ENCODE data around the gene U2SURP. TPM values are rescaled to one million over a fixed set of nuclear protein-coding genes. Genes with fewer than 3 reads are reported as not detected.

U2SURP gene
- total and polyA plus RNA-seq, 2 donors (not counting 3 experiments of a cell fraction or from before 2014, with no cell fraction given), result 12.6 to 92.4 TPM

- DNase-seq (ENCODE audit: low read depth, low spot score) (peak; percentile 51), FAIRE-seq (peak; percentile 89)
- dilution Hi-C loops (cut with MboI; ENCODE audit: extremely low pct_ligation_motif_present, low sequenced_read_pairs), result no loop called here
- H2AFZ ChIP-seq (ENCODE audit: low read depth, low read length), result no peak overlapping the region
- H3K9ac ChIP-seq (replicated peaks; ENCODE audit: extremely low read depth, insufficient read depth, low read length), result no peak overlapping the region
- no peak overlapping the region for H3K4me3 ChIP-seq (replicated peaks in 1 of 3; ENCODE audit: insufficient read depth in 1 of 3, low read depth in 1 of 3, low read length in 3 of 3)
- no peaks in the 10 kb centered on the region for H3K36me3 ChIP-seq (ENCODE audit: control insufficient read depth in 2 of 2, extremely low read depth in 1 of 2, insufficient read depth in 2 of 2, low read length in 2 of 2)
- no peaks in the 10 kb centered on the region for H4K20me1 ChIP-seq (replicated peaks; ENCODE audit: control insufficient read depth, extremely low read depth, insufficient read depth, low read length)
- ChIA-PET CTCF (interaction anchor here (0.6 to 2.6 kb wide), 11 partner anchors 10 to 405 kb away, joined by 3 to 50 read pairs (median 4); partner anchors contain the start of gene U2SURP), POLR2A (interaction anchor here (0.7 kb wide), 1 partner anchor 505 kb away, joined by 3 read pairs; no protein-coding TSS in a partner anchor)
- no TSS peak for BruUV-seq (replicated peaks)
- no peak overlapping the region for H3K27ac ChIP-seq (ENCODE audit: insufficient read depth, low read depth, low read length)
- H3K4me2 ChIP-seq (ENCODE audit: insufficient read depth, low read length), result no peak overlapping the region
- H3K4me1 ChIP-seq (ENCODE audit: control insufficient read depth, extremely low read depth, insufficient read depth, low read length), result no peaks in the 10 kb centered on the region
- H3K27me3 ChIP-seq (ENCODE audit: control insufficient read depth in 2 of 2, insufficient read depth in 2 of 2, low read length in 2 of 2), result peaks cover 8 to 15% of the 10 kb centered on the region in 2 experiments
- no peaks in the 10 kb centered on the region for H3K79me2 ChIP-seq (ENCODE audit: control insufficient read depth, insufficient read depth, low read length)
- intact Hi-C loops (cut with micrococcal nuclease), result loop anchor here (1.0 kb wide), 3 partner anchors 58 to 401 kb away; no protein-coding TSS in a partner anchor
- no peaks in the 10 kb centered on the region for H3K9me3 ChIP-seq (replicated peaks; ENCODE audit: control insufficient read depth, insufficient read depth, low read length)
- H3K9me1 ChIP-seq (replicated peaks; ENCODE audit: control insufficient read depth, extremely low read depth, insufficient read depth, low read length), result no peaks in the 10 kb centered on the region
- TF ChIP-seq MYC (IDR thresholded peaks at IDR 0.05; ENCODE audit: low read depth, low read length) (no peak), POLR2AphosphoS5 (IDR thresholded peaks at IDR 0.05; ENCODE audit: insufficient read depth, low read depth, low read length) (no peak), CTCF (IDR thresholded peaks at IDR 0.05; ENCODE audit: extremely low read depth in 1 of 2, insufficient read depth in 1 of 2, low read depth in 1 of 2, low read length in 2 of 2) (peak; percentile 37), MAX (IDR thresholded peaks at IDR 0.05; ENCODE audit: insufficient read depth, insufficient read length) (no peak), POLR2A (IDR thresholded peaks at IDR 0.05; ENCODE audit: low read depth, low read length) (no peak), EZH2 (IDR thresholded peaks at IDR 0.05; ENCODE audit: borderline replicate concordance, low read depth, low read length, severe bottlenecking) (no peak)
Measured at GRCh38 chr3:142987080-142987700, 14.2 kb upstream of the U2SURP start.
